Prostate gland (tissue), 2 donors: ENCODE data around the gene RASA1. TPM values are rescaled to one million over a fixed set of nuclear protein-coding genes. Genes with fewer than 3 reads are reported as not detected.

Experiments
- DNase-seq: peaks from one replicate; pipeline ENCODE4 v3.0.0-alpha.2; 2019; ENCODE audit warnings: low spot score
- H3K27ac ChIP-seq, 2 donors: fragments of 200-600 bp; sonication (generic); 2 replicates each; pipeline ENCODE4 v1.5.1; 2017 to 2019
- H3K27me3 ChIP-seq: fragments of 200-600 bp; sonication (generic); replicated peaks from 2 replicates; pipeline ENCODE4 v1.5.1; 2019; ENCODE audit not compliant: insufficient read depth
- H3K36me3 ChIP-seq, 2 donors: fragments of 200-600 bp; sonication (generic); 1 replicate in 1 of 2; 2 replicates in 1 of 2; pipeline versions ENCODE4 v1.5.1 to v1.8.1; 2017 to 2019
- H3K4me1 ChIP-seq: fragments of 200-600 bp; sonication (generic); replicated peaks from 2 replicates; pipeline ENCODE4 v1.5.1; 2019
- H3K4me3 ChIP-seq, 2 donors: fragments of 200-600 bp; sonication (generic); 2 replicates each; pipeline ENCODE4 v1.5.1; 2017 to 2019
- H3K9me3 ChIP-seq: fragments of 200-600 bp; sonication (generic); 2 replicates; pipeline ENCODE4 v1.5.1; 2017
- POLR2A ChIP-seq: fragments of 450-650 bp; IDR thresholded peaks from one replicate; pipeline ENCODE4 v1.6.1; 2016; ENCODE audit warnings: antibody characterized with exemption, mild to moderate bottlenecking
- POLR2AphosphoS5 ChIP-seq: sonication (generic); formaldehyde crosslinking; IDR thresholded peaks from one replicate; pipeline ENCODE4 v1.6.1; 2017; ENCODE audit warnings: antibody characterized with exemption
- WGBS: methylation state at CpG from one replicate; pipeline ENCODE4 v1.1.5; 2018; 5-methylcytosine and 5-hydroxymethylcytosine counted together
- intact Hi-C: fragments of 100-400 bp; cut with DNase I; formaldehyde crosslinking; loops from one replicate; pipeline ENCODE4 v1.14.2; 2022
- total RNA-seq, 2 donors: library from RNA; depleted of rRNA; stranded (reverse); fragments of >200 nt; gene quantifications; one replicate each; pipeline ENCODE4 v1.1.0, GENCODE V29; 2016
- TF ChIP-seq, protein P1 (sequence below), 4 experiments: fragments of 200-600 bp in 2 of 4; fragments of 450-650 bp in 2 of 4; sonication (generic) in 2 of 4; IDR thresholded peaks; 1 replicate in 3 of 4; 2 replicates in 1 of 4; pipeline ENCODE4 v1.5.1; 2016 to 2019; ENCODE audit warnings: antibody characterized with exemption in 4 of 4, mild to moderate bottlenecking in 2 of 4, moderate library complexity in 2 of 4

The RASA1 gene
- total RNA-seq, 2 donors from 2014 or later = 22.2 to 36.8 TPM

DNA sequence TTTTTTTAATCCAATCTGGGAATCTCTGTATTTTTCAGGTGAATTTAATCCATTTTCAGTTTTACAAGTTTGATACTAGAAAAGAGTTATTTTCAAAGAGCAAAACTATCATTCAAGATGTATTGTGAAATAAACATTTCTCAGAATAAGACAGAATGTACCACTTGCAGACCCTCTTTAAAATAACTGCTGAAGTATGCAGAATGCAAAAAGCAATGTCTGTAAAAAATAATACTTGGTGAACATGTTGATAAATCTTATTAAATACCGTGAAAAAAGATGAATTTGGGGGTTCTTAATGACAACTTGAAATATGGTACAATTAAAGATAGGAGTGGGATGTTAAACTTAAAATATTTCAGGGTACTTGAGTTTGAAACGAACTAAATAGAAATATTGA is 26.1 kb upstream of the RASA1 start:
- no peaks in the 10 kb centered on the region for H3K27me3 ChIP-seq
- intact Hi-C loops = no loop called here
- H3K4me3 ChIP-seq = no peak overlapping the region
- DNase-seq = no peak
- H3K4me1 ChIP-seq = no peaks in the 10 kb centered on the region
- TF ChIP-seq POLR2AphosphoS5 = no peak
- TF ChIP-seq POLR2A = no peak
- TF ChIP-seq, protein P1, sequence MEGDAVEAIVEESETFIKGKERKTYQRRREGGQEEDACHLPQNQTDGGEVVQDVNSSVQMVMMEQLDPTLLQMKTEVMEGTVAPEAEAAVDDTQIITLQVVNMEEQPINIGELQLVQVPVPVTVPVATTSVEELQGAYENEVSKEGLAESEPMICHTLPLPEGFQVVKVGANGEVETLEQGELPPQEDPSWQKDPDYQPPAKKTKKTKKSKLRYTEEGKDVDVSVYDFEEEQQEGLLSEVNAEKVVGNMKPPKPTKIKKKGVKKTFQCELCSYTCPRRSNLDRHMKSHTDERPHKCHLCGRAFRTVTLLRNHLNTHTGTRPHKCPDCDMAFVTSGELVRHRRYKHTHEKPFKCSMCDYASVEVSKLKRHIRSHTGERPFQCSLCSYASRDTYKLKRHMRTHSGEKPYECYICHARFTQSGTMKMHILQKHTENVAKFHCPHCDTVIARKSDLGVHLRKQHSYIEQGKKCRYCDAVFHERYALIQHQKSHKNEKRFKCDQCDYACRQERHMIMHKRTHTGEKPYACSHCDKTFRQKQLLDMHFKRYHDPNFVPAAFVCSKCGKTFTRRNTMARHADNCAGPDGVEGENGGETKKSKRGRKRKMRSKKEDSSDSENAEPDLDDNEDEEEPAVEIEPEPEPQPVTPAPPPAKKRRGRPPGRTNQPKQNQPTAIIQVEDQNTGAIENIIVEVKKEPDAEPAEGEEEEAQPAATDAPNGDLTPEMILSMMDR (IDR thresholded peaks at IDR 0.05) = no peak
- 88% methylated on average over 2 of the region's 2 CpGs for WGBS
- no peaks in the 10 kb centered on the region for H3K9me3 ChIP-seq
- no peaks in the 10 kb centered on the region for H3K36me3 ChIP-seq
- no peak overlapping the region for H3K27ac ChIP-seq

DNA sequence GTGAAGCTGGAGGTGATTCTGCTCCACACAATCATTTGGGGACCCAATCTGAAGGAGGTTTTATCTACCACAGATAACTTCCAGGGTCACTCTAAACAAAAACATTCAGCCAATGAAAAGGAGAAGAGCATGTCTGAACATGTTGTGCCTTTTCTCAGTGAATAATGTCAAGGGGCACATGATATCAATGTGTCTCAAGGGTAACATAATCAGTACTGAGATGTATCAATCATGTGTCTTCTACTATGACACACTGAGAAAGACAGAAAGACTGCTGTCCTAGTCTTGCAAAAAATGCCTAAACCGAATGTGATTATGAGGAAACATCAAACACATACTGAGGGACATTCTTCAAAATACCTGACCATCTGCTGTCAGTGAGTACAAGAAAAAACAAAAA is 25.4 kb upstream of the RASA1 start:
- Histone ChIP-seq H3K36me3 (no peaks in the 10 kb centered on the region), H3K9me3 (no peaks in the 10 kb centered on the region), H3K27ac (no peak overlapping the region), H3K4me1 (no peaks in the 10 kb centered on the region), H3K4me3 (no peak overlapping the region), H3K27me3 (no peaks in the 10 kb centered on the region)
- intact Hi-C loops = no loop called here
- WGBS = 72% methylated on average over 1 of the region's 1 CpG
- DNase-seq = no peak
- TF ChIP-seq, protein P1 (IDR thresholded peaks at IDR 0.05) = no peak
- TF ChIP-seq POLR2AphosphoS5 = no peak
- no peak for TF ChIP-seq POLR2A

DNA sequence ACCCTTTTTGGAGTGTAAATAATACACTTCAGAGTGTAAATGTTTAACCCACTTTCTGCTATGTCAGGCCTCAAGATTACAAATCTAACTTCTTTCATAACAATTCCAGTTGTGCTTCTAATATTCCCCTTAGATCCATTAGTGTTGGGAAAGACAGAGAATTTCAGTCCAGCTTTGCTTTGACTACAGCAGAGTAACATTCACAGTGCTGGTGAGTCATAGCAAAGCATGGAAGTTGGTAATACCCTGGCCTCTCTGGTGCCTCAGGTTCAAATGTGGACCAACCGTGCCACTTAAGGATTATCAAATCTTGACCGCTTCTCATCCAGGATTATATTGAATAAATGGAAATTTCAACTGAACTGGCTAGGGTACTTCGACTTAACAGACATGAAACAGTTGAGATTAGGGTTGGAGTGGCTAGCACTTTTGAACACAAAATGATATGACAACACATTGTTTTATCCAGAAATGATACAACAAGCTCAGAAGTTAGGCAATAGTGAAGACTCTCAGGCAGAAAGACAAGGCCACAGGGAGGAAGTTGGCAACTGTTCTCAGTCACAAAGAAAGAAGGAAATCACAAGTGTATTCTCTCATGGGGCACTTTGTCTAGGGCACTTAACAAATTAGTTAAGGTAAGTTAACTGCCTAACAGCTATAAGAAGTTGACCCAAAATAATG is 24.4 kb upstream of the RASA1 start:
- intact Hi-C loops = no loop called here
- Histone ChIP-seq H3K4me3 (no peak overlapping the region), H3K36me3 (no peaks in the 10 kb centered on the region), H3K4me1 (no peaks in the 10 kb centered on the region), H3K27ac (no peak overlapping the region), H3K27me3 (no peaks in the 10 kb centered on the region), H3K9me3 (no peaks in the 10 kb centered on the region)
- TF ChIP-seq POLR2AphosphoS5 = no peak
- TF ChIP-seq, protein P1 (IDR thresholded peaks at IDR 0.05) = no peak
- TF ChIP-seq POLR2A = no peak
- DNase-seq = no peak
- 87% methylated on average over 3 of the region's 3 CpGs for WGBS

DNA sequence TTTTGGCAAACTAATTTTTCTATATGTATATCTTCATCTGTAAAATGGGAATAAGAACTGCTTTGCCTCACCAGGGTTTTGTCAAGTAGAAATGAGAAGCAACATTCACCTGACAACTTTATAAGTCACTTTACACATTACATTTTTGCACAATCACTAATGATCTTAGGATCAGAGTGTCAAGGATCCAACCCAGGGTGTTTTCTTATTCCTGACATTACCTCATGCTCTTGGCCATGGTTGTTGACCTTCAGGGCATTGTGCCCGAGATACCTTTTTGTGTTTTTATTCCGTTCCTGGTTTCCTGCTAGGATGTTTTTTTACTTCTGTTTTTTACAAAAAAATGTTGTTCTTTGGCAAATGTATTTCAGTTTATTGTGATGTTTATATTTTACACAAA is 22.2 kb upstream of the RASA1 start:
- no peak overlapping the region for H3K27ac ChIP-seq
- no peaks in the 10 kb centered on the region for H3K27me3 ChIP-seq
- H3K9me3 ChIP-seq = no peaks in the 10 kb centered on the region
- no peaks in the 10 kb centered on the region for H3K4me1 ChIP-seq
- 60% methylated on average over 2 of the region's 2 CpGs for WGBS
- H3K4me3 ChIP-seq = no peak overlapping the region
- H3K36me3 ChIP-seq = no peaks in the 10 kb centered on the region
- DNase-seq = no peak
- intact Hi-C loops = no loop called here
- TF ChIP-seq POLR2A (no peak), POLR2AphosphoS5 (no peak)
- TF ChIP-seq, protein P1 (IDR thresholded peaks at IDR 0.05) = no peak

DNA sequence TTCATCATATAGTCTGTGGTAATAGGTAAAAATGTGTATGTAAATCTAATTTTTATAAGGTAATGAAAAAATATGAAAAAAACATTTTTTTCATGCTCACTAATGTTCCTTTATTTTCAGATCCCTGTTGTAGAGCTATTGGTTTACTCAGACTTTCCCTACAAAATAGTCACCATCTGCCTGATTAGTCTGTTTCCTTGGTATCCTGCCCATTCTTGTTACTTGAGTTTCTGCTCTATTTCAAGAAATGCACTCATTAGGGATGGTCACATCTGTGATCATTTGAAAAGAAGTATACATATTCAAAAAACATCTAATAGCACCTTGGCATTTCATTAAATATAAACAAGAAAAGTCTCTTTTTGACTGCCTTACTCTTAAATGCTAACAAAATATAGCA is 21.6 kb upstream of the RASA1 start:
- H3K27me3 ChIP-seq = no peaks in the 10 kb centered on the region
- no peaks in the 10 kb centered on the region for H3K4me1 ChIP-seq
- no peaks in the 10 kb centered on the region for H3K9me3 ChIP-seq
- no peak overlapping the region for H3K27ac ChIP-seq
- H3K4me3 ChIP-seq = no peak overlapping the region
- H3K36me3 ChIP-seq = no peaks in the 10 kb centered on the region
- intact Hi-C loops = no loop called here
- TF ChIP-seq POLR2A (no peak), POLR2AphosphoS5 (no peak)
- TF ChIP-seq, protein P1 (IDR thresholded peaks at IDR 0.05) = no peak
- no peak for DNase-seq
